Activated CD4-positive, alpha-beta T cell treated with anti-CD3 and anti-CD28 coated beads for 4 hours (primary cell): ENCODE data around the gene SLC27A4.
A peak's percentile ranks its signal among the peaks of the same experiment; 100 is the strongest.

Experiments
- DNase-seq, 2 donors: peaks; one replicate each; pipeline ENCODE4 v3.0.0-alpha.2; 2020

Gene SLC27A4

GRCh38 chr9:128370367-128370751 lies 30.0 kb downstream of the SLC27A4 start:
- no peak for DNase-seq

DNA sequence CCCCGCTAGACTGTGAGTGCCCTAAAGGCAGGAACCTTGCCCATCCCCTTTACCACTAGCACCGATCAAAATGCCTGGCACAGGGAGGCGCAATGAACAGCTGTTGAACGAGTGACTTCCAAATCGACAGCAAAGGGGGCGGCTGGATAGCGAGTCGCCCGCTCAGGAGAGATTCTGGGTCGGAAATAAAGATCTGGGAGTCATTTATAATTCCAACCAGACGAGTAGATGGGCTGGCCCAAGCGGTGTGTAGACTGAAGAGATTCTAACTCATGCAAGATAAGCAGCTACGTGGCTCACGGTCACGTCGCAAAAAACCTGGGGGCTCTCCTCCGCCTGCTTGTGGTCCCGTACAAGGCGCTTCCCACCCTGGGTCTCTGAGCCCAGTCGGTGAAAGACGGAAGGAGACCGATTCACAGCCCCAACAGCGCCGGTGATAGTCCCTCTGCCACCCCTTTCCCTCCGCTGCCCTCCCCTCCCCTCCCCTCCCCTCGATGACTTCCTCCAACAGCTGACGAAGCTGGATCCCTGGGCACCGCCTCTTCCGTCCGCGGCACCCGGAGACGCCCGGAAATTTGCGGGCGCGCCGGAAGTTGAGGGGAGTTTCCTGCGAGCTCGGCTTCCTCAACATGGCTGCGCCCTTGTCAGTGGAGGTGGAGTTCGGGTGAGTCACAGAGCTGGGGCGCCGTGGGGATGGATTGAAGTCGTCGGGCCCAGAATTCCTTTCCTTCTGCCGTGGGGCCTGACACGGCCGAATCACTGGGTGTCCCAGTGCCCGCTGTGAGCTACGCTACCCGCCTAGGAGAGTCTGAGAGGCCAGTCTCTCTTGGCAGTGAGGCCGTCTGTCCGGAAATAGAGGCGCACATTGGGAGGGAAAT lies 30.7 kb downstream of the SLC27A4 start, which contains the start of gene URM1:
Gene URM1 (plus strand): TSS at position 623 of the 878 bp plus-strand sequence. CDS start 7 bp downstream, at position 630.
- peak; percentile 93 for DNase-seq

- no peak for DNase-seq
These were observed 31.3 kb downstream of the SLC27A4 start for GRCh38 chr9:128371630-128372117.

DNA sequence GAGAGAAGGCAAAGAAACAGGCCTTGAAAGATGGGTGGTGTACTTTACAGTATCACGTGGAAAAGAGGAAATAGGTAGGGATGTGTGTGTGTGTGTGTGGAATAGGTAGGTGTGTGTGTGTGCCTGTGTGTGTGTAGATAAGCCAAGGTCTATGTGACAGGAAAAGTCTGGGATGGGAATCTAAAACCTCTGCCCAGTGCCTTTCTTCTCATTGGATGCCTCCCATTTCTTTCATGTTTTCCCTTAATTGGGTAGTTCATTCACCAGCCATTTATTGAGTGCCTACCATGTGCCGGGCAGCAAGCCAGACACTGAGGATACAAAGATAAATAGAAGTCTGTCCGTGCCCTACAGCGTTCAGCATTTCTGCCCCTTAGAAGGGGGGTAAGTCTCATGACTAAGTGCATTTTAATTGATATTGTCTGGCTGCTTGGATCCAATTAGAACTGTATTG lies 31.9 kb downstream of the SLC27A4 start:
- no peak for DNase-seq

DNA sequence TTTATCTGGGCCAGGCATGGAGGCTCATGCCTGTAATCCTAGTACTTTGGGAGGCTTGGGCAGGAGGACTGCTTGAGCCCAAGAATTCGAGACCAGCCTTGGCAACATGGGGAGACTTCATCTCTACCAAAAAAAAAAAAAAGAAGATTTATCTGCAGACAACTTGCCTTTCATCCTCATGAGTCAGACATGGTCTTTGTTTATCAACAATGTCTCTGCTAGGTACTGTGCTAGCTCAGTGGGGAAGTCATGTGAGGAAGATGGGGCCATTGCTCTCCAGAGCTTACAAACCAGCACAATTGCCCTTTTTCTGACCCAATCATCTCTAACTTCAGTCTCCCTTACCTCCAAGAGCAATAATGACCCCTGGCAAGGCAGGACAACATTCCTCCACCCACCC lies 32.5 kb downstream of the SLC27A4 start:
- DNase-seq: no peak

DNA sequence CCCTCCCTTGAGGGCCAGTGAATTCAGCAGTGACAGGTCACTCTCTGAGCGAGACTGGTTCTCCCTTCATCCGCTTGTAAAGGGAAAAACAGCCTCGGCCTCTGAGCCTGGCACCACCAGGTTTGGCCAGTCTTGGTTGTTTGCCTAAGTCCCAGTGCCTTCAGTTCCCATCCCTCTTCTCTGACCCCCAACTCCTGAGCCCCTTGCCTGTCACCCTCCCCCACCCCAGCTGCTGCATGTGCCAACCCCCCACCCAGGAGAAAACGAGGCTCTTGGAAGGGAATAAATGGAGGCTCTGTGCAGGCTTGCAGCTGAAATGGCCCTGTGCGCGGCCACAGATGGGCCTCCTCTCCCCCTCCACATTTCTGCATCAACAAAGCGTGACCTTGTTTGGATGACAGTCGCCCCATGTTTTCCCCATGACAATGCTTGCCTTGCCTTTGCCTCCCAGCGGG lies 33.9 kb downstream of the SLC27A4 start:
- DNase-seq: no peak

DNA sequence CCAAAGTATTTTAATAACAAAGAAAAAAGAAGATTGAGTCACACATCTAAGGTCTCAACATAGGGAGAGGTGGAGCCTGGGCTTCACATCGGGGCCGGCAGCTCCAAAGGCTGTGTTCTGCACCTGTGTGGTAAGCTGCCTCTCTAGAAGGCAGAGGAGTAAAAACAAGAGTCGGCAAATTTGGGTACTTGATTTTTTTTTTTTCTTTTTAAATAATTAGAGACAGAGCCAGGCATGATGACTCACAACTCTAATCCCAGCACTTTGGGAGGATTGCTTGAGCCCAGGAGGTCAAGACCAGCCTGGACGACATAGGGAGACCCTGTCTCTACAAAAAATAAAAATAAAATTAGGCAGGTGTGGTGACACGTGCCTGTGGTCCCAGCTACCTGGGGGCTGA lies 35.5 kb downstream of the SLC27A4 start:
- no peak for DNase-seq

- DNase-seq: no peak
These were observed 41.9 kb downstream of the SLC27A4 start for GRCh38 chr9:128382261-128382660.

GRCh38 chr9:128383007-128383753 lies 42.9 kb downstream of the SLC27A4 start:
- DNase-seq: no peak

DNA sequence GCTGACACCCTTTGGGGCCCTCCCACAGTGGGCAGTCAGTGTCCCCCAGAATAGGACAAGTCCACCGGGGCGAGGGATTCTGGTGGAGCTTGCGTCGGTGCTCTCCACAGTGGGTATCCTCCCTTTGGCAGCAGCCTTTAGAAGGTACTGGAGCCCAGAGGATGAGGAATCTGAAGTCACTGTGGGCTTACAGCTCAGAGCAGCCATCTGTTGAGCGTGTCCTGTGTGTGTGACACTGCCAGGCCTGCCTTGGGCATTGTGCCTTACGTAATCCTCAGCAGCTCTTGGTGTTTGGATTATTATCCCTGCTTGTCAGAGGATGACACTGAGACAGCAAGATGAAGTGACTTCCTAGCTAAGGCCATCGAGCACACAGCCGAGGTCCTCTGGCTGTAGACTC lies 43.5 kb downstream of the SLC27A4 start:
- DNase-seq: no peak

DNA sequence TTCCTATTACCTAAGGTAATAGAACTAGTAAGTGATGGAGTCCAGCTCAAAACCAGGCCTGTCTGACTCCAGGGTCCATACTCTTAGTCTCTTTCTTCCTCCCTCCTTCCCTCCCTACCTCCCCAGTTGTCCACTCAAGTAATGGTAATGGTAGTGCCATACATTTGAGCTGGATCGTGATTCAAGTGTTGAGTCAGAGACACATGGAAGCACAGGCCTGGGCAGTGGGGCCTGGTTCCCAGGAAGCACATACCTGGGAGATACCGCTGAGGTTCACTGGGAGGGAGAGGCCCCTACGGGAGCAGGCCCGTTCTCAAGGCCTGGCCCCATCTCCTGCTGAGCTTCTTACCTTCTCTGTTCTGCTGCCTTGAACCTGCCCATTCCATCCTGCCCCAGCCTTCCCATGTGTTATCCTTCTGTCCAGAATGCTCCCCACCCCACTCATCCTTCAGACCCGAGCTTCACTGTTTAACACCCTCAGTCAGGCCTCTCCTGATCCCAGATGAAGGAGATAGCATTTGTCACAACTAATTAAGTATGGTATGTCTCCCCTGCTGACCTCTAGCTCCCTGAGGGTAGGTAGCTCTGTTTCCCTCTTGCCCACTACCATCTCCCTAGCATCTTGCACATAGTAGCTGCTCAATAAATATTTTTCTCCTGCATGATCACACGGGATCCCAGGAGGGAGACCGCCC lies 44.6 kb downstream of the SLC27A4 start:
- no peak for DNase-seq

- DNase-seq: no peak
These were observed 45.5 kb downstream of the SLC27A4 start for GRCh38 chr9:128385496-128386460.

DNA sequence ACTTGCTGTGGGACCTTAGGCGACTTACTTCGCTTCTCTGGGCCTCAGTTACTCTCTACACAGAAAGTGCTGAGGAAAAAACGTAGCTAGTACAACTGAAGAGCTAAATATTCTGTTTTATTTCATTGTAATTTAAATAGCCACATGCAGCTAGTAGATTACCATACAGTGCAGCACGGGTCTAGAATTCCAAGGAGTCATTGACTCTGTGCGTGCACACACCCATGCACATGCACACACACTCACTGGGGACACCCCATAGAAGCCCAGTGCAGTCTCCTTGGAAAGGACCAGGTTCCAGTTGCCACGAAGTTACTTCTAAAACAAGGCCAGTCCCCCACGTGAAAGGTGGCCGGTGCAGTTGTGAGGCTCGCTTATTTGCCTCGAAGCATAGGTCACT lies 47.8 kb downstream of the SLC27A4 start:
- no peak for DNase-seq

GRCh38 chr9:128389395-128390149 lies 49.2 kb downstream of the SLC27A4 start:
- no peak for DNase-seq

DNA sequence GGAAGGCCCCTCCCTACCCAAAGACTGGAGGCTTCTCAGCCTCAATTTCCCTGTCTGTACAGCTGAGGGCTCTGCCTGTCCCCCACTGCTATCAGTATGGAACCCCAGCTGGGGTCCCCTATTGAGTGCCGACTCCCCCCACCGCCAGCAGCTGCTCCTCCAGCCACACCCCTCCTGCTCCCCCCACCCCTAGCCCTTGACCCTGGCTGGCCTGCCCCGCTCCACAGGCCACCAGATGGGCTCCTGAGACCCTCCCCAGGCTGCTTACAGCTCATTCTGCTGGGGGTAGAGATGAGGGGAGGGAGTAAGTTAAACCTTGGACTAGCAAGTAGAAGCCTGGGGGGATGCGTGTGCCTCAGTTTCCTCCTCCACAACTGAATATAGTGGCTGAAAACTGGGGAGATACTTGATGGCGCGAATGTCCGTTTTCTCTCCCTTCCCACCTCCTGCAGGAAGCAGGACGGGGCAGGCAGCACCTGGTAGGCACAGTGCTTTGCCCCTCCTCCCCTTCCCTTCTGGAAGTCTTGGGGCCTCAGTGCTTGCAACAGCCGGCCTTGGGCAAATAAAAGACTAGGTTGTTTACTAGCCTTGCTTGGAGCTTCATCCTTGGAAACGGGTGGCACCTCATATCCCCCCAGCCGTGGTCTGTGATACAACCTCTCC lies 50.0 kb downstream of the SLC27A4 start:
- no peak for DNase-seq

DNA sequence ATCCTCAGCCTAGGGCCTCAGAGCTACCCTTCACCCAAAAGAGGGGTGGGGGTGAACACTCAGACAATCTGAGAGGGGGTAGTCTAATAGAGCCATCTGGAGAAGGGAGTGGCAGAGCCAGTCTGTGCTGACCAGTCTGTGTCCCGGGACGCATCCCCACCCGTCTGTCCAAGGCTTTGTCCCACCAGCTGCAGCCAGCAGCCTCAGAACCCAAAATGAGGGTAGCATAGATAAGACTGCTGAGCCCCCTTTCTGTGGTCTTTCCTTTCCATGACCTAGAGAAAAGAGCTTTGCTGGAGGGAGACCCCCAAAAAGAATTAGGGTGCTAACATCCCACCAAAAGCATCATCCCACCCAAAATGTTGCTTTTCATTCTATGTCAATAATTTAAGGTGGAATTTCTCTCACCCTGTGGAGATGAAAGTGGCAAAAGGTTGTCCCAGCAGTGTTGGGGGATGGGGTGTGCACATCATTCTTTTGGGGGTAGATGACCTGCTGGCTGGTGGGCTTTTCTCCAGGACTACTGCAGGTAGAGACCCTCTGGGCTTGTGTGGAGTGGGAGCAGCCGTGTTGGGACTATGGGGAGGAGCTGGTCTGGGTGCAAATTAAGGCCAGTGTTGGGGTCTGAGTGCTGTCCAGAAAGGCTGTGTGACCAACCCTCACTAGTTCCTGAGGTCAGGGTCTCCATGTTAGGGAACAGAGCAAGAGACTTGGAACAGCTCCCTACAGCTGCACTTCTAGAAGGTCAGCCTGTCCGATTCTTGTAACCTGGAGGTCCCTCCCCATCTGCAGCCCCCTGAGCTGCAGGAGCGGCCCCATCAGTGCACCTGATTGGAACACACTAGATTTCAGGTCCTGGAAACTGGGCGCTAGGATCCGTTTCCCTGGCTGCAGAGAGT lies 50.7 kb downstream of the SLC27A4 start:
- DNase-seq: no peak

GRCh38 chr9:128391956-128392301 lies 51.6 kb downstream of the SLC27A4 start:
- DNase-seq: no peak

DNA sequence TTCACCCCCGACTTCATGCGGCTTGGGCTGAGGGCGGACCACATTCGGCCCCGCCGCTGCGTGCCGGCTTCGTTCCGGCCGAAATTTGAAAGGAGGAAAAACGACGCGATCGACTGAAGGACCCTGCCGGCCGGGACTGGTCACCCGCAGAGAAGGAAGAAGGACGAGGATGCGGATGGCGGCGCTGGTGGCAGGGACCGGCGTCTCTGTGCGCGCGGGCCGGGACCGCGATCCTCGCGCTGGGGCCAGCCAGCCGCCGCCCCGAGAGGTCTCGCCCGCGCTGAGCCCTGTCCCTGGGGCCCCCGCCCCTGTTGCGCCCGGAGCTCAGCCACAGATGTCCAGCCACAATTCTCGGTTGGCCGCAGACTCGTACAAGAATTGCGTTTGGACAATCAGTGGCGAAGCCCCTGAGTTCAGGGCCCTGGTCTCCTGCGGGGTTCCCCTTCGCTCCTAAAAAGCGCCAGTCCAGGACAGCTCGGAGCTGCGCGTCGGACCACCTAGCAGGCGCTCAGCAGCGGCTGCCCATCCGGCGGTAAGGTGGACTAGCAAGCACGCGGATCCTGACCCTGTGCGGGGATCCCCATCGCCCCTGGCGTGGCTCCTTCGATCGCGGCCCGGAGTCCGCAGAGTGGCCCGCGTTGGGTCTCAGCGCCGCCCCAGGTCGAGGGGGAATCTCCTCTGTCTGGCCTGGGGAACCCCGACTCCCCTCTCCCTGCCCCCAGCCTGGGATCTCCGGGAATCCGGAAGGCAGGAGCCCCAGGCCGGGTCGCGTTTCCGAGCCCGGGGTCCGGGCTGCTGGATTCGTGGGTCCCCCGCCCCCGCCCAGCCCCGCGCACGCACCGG lies 52.2 kb downstream of the SLC27A4 start:
- no peak for DNase-seq
